Peyer's patch (tissue), 4 donors: ENCODE measurements around the gene AP3D1.

ENCODE experiments used
- POLR2A ChIP-seq, 2 donors: fragments of 450-650 bp; IDR thresholded peaks; one replicate each; pipeline ENCODE4 v1.5.1; 2017; ENCODE audit warnings: antibody characterized with exemption in 2 of 2, mild to moderate bottlenecking in 2 of 2, moderate library complexity in 2 of 2
- TF ChIP-seq, protein P1 (sequence below), 6 experiments: fragments of 450-650 bp in 4 of 6; fragments of 200-600 bp in 2 of 6; sonication (generic) in 1 of 6; IDR thresholded peaks; one replicate each; pipeline ENCODE4 v1.5.1; 2017 to 2019; ENCODE audit warnings: antibody characterized with exemption in 6 of 6, mild to moderate bottlenecking in 3 of 6, moderate library complexity in 1 of 6

DNA sequence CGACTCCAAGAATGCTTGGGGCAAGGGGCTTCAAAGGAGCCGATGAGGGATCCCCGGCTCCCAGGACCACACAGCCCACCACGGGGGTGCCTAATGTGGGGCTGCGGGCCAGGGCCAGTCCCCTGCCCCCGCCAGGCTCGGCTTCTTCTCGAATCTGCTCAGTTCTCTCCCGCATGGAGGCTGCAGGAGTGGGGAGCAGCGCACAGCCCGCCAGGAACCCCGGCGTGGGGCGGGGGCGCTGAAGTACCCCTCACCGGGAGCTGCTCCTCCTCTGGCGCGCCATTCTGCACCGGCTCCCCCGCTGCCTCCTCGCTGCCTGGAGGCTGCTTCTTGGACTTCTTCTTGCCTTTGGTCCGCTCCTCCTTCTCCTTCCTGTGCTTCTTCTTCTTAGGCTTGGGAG, 39.9 kb downstream of the AP3D1 start:
- TF ChIP-seq, protein P1, sequence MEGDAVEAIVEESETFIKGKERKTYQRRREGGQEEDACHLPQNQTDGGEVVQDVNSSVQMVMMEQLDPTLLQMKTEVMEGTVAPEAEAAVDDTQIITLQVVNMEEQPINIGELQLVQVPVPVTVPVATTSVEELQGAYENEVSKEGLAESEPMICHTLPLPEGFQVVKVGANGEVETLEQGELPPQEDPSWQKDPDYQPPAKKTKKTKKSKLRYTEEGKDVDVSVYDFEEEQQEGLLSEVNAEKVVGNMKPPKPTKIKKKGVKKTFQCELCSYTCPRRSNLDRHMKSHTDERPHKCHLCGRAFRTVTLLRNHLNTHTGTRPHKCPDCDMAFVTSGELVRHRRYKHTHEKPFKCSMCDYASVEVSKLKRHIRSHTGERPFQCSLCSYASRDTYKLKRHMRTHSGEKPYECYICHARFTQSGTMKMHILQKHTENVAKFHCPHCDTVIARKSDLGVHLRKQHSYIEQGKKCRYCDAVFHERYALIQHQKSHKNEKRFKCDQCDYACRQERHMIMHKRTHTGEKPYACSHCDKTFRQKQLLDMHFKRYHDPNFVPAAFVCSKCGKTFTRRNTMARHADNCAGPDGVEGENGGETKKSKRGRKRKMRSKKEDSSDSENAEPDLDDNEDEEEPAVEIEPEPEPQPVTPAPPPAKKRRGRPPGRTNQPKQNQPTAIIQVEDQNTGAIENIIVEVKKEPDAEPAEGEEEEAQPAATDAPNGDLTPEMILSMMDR (IDR thresholded peaks at IDR 0.05): no peak
- no peak for TF ChIP-seq POLR2A (IDR thresholded peaks at IDR 0.05)
